K562 (cell line): ENCODE measurements around the gene GCN1. TPM values are rescaled to one million over a fixed set of nuclear protein-coding genes. Genes with fewer than 3 reads are reported as not detected.

ENCODE experiments used
- ATAC-seq: fragments of 200-7000 bp; cut with Tn5 transposase; 3 replicates; pipeline ENCODE4 v1.9.1; 2020; ENCODE audit warnings: moderate library complexity
- BruUV-seq: library from RNA; stranded (reverse); fragments of 400-500 nt; replicated peaks from 2 replicates; lab custom pipeline; 2021; lab: Mats Ljungman, UMichigan
- CTCF ChIA-PET: fragments of 300-600 bp; formaldehyde crosslinking; extraction: SDS; loops from one replicate; lab custom pipeline; 2021; ENCODE audit warnings: low intra/inter-chr PET ratio; lab: Yijun Ruan, JAX
- POLR2A ChIA-PET: fragments of 300-600, 350-650 bp; sonication (Branson Sonifier 250); formaldehyde crosslinking; extraction: SDS; loops from one replicate; lab custom pipeline; 2021; ENCODE audit warnings: antibody characterized with exemption, inconsistent platforms; lab: Yijun Ruan, JAX
- DNase-seq, 4 experiments: peaks; one replicate each; pipeline versions ENCODE4 v3.0.0 to v3.0.0-alpha.2; 2011 to 2018; ENCODE audit warnings: low spot score in 3 of 4, mixed read lengths in 3 of 4; ENCODE audit errors: extremely low read depth in 1 of 4
- FAIRE-seq: peaks from 2 replicates; lab custom pipeline; 2011; peaks lifted over from hg19 to GRCh38; lab: Jason Lieb, UNC
- H2AFZ ChIP-seq: 2 replicates; pipeline ENCODE4 v1.6.0; 2011; ENCODE audit warnings: low read depth, low read length, control low read depth, inconsistent platforms
- H3K27ac ChIP-seq: fragments of 200-600 bp; 3 replicates; pipeline ENCODE4 v1.8.0; 2011; ENCODE audit warnings: low read depth, mild to moderate bottlenecking, control low read depth, inconsistent platforms, low read length, moderate library complexity, mixed read lengths; ENCODE audit errors: extremely low read depth
- H3K27me3 ChIP-seq, 2 experiments: fragments of 300-600 bp in 1 of 2; 2 replicates in 1 of 2; 3 replicates in 1 of 2; pipeline versions ENCODE4 v1.6.0 to v1.8.0; 2011; ENCODE audit warnings: inconsistent platforms in 2 of 2, low read length in 2 of 2, mild to moderate bottlenecking in 1 of 2, mixed read lengths in 1 of 2, moderate library complexity in 1 of 2; ENCODE audit not compliant: control insufficient read depth in 2 of 2, insufficient read depth in 2 of 2
- H3K36me3 ChIP-seq: fragments of 300-600 bp; 3 replicates; pipeline ENCODE4 v1.8.0; 2011; ENCODE audit warnings: mild to moderate bottlenecking, low read length, inconsistent platforms; ENCODE audit not compliant: control insufficient read depth, insufficient read depth
- H3K4me1 ChIP-seq, 2 experiments: fragments of 200-600 bp in 1 of 2; replicated peaks in 1 of 2; 2 replicates in 1 of 2; 3 replicates in 1 of 2; pipeline versions ENCODE4 v1.5.1 to v1.8.0; 2011; ENCODE audit warnings: inconsistent platforms in 2 of 2, low read length in 2 of 2, mild to moderate bottlenecking in 1 of 2, mixed read lengths in 1 of 2, moderate library complexity in 1 of 2; ENCODE audit not compliant: control insufficient read depth in 2 of 2, insufficient read depth in 2 of 2
- H3K4me2 ChIP-seq: 2 replicates; pipeline ENCODE4 v1.6.1; 2011; ENCODE audit warnings: low read length, control low read depth, inconsistent platforms, mixed read lengths; ENCODE audit not compliant: insufficient read depth
- H3K4me3 ChIP-seq: fragments of 200-600 bp; sonication (generic), shearing (Covaris generic); 2 replicates; pipeline ENCODE4 v1.5.1; 2016; ENCODE audit warnings: control low read depth, inconsistent platforms
- H3K79me2 ChIP-seq: fragments of 200-600 bp; 3 replicates; pipeline ENCODE4 v1.8.0; 2011; ENCODE audit warnings: low read length, inconsistent platforms; ENCODE audit not compliant: control insufficient read depth, insufficient read depth
- H3K9ac ChIP-seq, 2 experiments: 2 replicates each; pipeline versions ENCODE4 v1.6.0 to v1.6.1; 2011; ENCODE audit warnings: low read depth in 2 of 2, low read length in 2 of 2, control low read depth in 1 of 2, inconsistent platforms in 1 of 2, mild to moderate bottlenecking in 1 of 2, mixed read lengths in 1 of 2; ENCODE audit not compliant: insufficient read depth in 1 of 2
- H3K9me1 ChIP-seq: one replicate; pipeline ENCODE4 v1.6.0; 2011; ENCODE audit warnings: inconsistent platforms, mild to moderate bottlenecking, low read length, moderate library complexity; ENCODE audit not compliant: control insufficient read depth, insufficient read depth
- H3K9me3 ChIP-seq: replicated peaks from 2 replicates; pipeline ENCODE4 v1.5.1; 2011; ENCODE audit warnings: low read depth, low read length, inconsistent platforms; ENCODE audit not compliant: control insufficient read depth, insufficient read depth
- H4K20me1 ChIP-seq: replicated peaks from 2 replicates; pipeline ENCODE4 v1.6.1; 2011; ENCODE audit warnings: low read length, inconsistent platforms, mixed read lengths; ENCODE audit not compliant: control insufficient read depth, insufficient read depth
- CTCFL ChIP-seq: IDR thresholded peaks from 2 replicates; pipeline ENCODE4 v1.6.1; 2011; ENCODE audit warnings: borderline replicate concordance, low read depth, mild to moderate bottlenecking, moderate library complexity, low read length; ENCODE audit not compliant: insufficient read depth, poor library complexity, severe bottlenecking
- ELK1 ChIP-seq: sonication (generic); formaldehyde crosslinking; IDR thresholded peaks from 2 replicates; pipeline ENCODE4 v1.8.1; 2022; ENCODE audit warnings: missing genetic modification reagents
- ETV6 ChIP-seq, 3 experiments: fragments of 150-350 bp in 1 of 3; sonication (generic) in 1 of 3; formaldehyde crosslinking in 1 of 3; IDR thresholded peaks; 2 replicates each; pipeline versions ENCODE4 v1.6.1 to v1.8.0; 2014 to 2022; ENCODE audit warnings: borderline replicate concordance in 2 of 3, low read depth in 2 of 3, antibody characterized with exemption in 1 of 3, low read length in 1 of 3, mild to moderate bottlenecking in 1 of 3, missing genetic modification reagents in 1 of 3
- FOXK1 ChIP-seq: sonication (generic); formaldehyde crosslinking; IDR thresholded peaks from 2 replicates; pipeline ENCODE4 v1.8.0; 2022; ENCODE audit warnings: missing genetic modification reagents, mild to moderate bottlenecking, borderline replicate concordance
- HLTF ChIP-seq: fragments of 450-650 bp; IDR thresholded peaks from 2 replicates; pipeline ENCODE4 v1.6.1; 2016
- JUN ChIP-seq, 2 experiments: sonication (generic) in 1 of 2; formaldehyde crosslinking in 1 of 2; IDR thresholded peaks; 2 replicates each; pipeline versions ENCODE4 v1.6.1 to v1.8.0; 2012 to 2022; ENCODE audit warnings: borderline replicate concordance in 2 of 2, mild to moderate bottlenecking in 2 of 2, improper control_type of control experiment in 1 of 2, low read depth in 1 of 2, low read length in 1 of 2, missing genetic modification reagents in 1 of 2
- MCM7 ChIP-seq, 2 experiments: fragments of 450-650 bp; IDR thresholded peaks; 2 replicates each; pipeline ENCODE4 v1.6.1; 2016 to 2018
- POLR2H ChIP-seq: IDR thresholded peaks from 2 replicates; pipeline ENCODE4 v1.6.1; 2016; ENCODE audit warnings: missing genetic modification characterization, low read depth, mild to moderate bottlenecking, control low read depth, missing compliant biosample characterization, moderate library complexity
- SMARCA5 ChIP-seq: fragments of 450-650 bp; IDR thresholded peaks from 2 replicates; pipeline ENCODE4 v1.6.1; 2016
- SMARCC2 ChIP-seq: fragments of 450-650 bp; IDR thresholded peaks from 2 replicates; pipeline ENCODE4 v1.6.1; 2017; ENCODE audit warnings: antibody characterized with exemption, moderate library complexity, mild to moderate bottlenecking, low read depth
- SP1 ChIP-seq: sonication (generic); formaldehyde crosslinking; IDR thresholded peaks from 2 replicates; pipeline ENCODE4 v1.8.1; 2022; ENCODE audit warnings: mild to moderate bottlenecking, missing genetic modification reagents
- SRSF1 ChIP-seq: fragments of 200-400 bp; formaldehyde crosslinking; IDR thresholded peaks from 2 replicates; pipeline ENCODE4 v1.6.1; 2017; ENCODE audit warnings: mild to moderate bottlenecking, low read depth, low read length, moderate library complexity
- TFE3 ChIP-seq: fragments of 450-650 bp; formaldehyde crosslinking; IDR thresholded peaks from 2 replicates; pipeline ENCODE4 v1.4.0; 2020; ENCODE audit warnings: mild to moderate bottlenecking, mixed read lengths
- WGBS: fragments of 100-300 bp; shearing (Covaris generic); methylation state at CpG from one replicate; pipeline ENCODE4 v1.1.6; 2016; ENCODE audit warnings: low coverage, mixed read lengths; ENCODE audit not compliant: insufficient coverage; ENCODE audit errors: missing lambda C conversion rate; 5-methylcytosine and 5-hydroxymethylcytosine counted together
- in situ Hi-C: fragments of 300-500 bp; cut with MboI; formaldehyde crosslinking; loops from 4 replicates; pipeline ENCODE4 v1.15.0; 2018; ENCODE audit warnings: inconsistent platforms, mixed read lengths
- intact Hi-C: fragments of 100-400 bp; cut with micrococcal nuclease; formaldehyde crosslinking; loops from 2 replicates; pipeline ENCODE4 v1.14.2; 2022
- polyA plus RNA-seq, 8 experiments: library from polyadenylated mRNA; depleted of rRNA in 4 of 8; stranded (reverse) in 5 of 8; unstranded in 3 of 8; fragments of >200 nt; fragmentation: Nextera tagmentation in 2 of 8; fragmentation: Illumina TruSeq in 1 of 8; extraction: Ambion mirVana in 2 of 8; extraction: Trizol in 1 of 8; gene quantifications; 2 replicates each; pipeline versions ENCODE4 v1.2.1 to v1.2.3, GENCODE V29; 2011 to 2014; ENCODE audit warnings: inconsistent platforms in 1 of 8, missing spikeins in 1 of 8
- total RNA-seq, 7 experiments: library from RNA; depleted of rRNA in 6 of 7; stranded (reverse); fragments of >200 nt in 6 of 7; fragmentation: Illumina TruSeq in 2 of 7; extraction: Trizol in 2 of 7; gene quantifications; 2 replicates each; pipeline versions ENCODE4 v1.2.1 to v1.2.3, GENCODE V29; 2011 to 2021; ENCODE audit warnings: low replicate concordance in 1 of 7

Gene GCN1
- total and polyA plus RNA-seq, 9 of the 15 experiments (the other 6 are each of a cell fraction or from before 2014, with no cell fraction given): 11.9 to 190 (median 51.7) TPM

- TF ChIP-seq ELK1: no peak
- peak; percentile 39; the same call in 1 of the 2 replicates for TF ChIP-seq POLR2H (tag)
- 0 out of 4 replicates have a peak, but pooled peaks of 1 of the 2 experiments have one; percentile 23 for TF ChIP-seq ETV6 (IDR thresholded peaks at IDR 0.05; ENCODE audit: borderline replicate concordance in 1 of 2, low read depth in 2 of 2, low read length in 1 of 2)
- TF ChIP-seq ETV6 (CRISPR knock-in tag; IDR thresholded peaks at IDR 0.05; ENCODE audit: borderline replicate concordance): no peak
- TF ChIP-seq, all 486 proteins: peak for 12
These were observed 78.1 kb downstream of the GCN1 start, which contains the start of gene RAB35 (continued) for GRCh38 chr12:120116441-120116791.

- peak overlapping the region; percentile 5 for H2AFZ ChIP-seq
- WGBS: 2% methylated on average over 19 of the region's 31 CpGs
- H3K9me3 ChIP-seq: no peaks in the 10 kb centered on the region
- peak overlapping the region; percentile 75 for H3K4me3 ChIP-seq
- peaks cover 77% of the 10 kb centered on the region for H3K79me2 ChIP-seq
- H3K9me1 ChIP-seq: peaks cover 6% of the 10 kb centered on the region
- H3K27me3 ChIP-seq: no peaks in the 10 kb centered on the region
- ATAC-seq (peak; percentile 38), FAIRE-seq (no peak), DNase-seq (peak in 1 of 4 experiments; percentile 76)
- H3K4me2 ChIP-seq: peak overlapping the region; percentile 97
- peaks cover 36% of the 10 kb centered on the region for H3K36me3 ChIP-seq
- ChIA-PET POLR2A (interaction anchor here (1.0 to 6.8 kb wide), 7 partner anchors 8 to 176 kb away, joined by 3 to 54 read pairs (median 6); partner anchors contain the start of genes RNU4-2 and RPLP0), CTCF (no interaction called here)
- in situ Hi-C loops (no loop called here), intact Hi-C loops (loop anchor here (10.0 kb wide), 1 partner anchor 179 kb away; the partner anchor contains the start of genes RNU4-1 and RNU4-2)
- H3K4me1 ChIP-seq: peaks cover 17 to 37% of the 10 kb centered on the region in 2 experiments; a peak in 4 of 5 replicates
- H4K20me1 ChIP-seq: peaks cover 10% of the 10 kb centered on the region; the same call in 1 of the 2 replicates
- BruUV-seq: no TSS peak
- H3K27ac ChIP-seq: peak overlapping the region; percentile 69
- peak overlapping the region; percentile 77 to 96 for H3K9ac ChIP-seq
- TF ChIP-seq MCM7 (IDR thresholded peaks at IDR 0.05): no peak
- TF ChIP-seq SMARCA5: peak; percentile 76; the same call in 1 of the 2 replicates
- TF ChIP-seq SP1 (CRISPR knock-in tag): 0 out of 2 replicates have a peak, but pooled peaks have one; percentile 22
- no peak for TF ChIP-seq SMARCC2
- peak; percentile 32; the same call in 1 of the 2 replicates for TF ChIP-seq HLTF
- TF ChIP-seq CTCFL: no peak
- no peak for TF ChIP-seq TFE3 (CRISPR knock-in tag)
- no peak for TF ChIP-seq SRSF1
- TF ChIP-seq JUN (IDR thresholded peaks at IDR 0.05; ENCODE audit: borderline replicate concordance, low read depth, low read length): no peak
- TF ChIP-seq JUN (CRISPR knock-in tag; IDR thresholded peaks at IDR 0.05; ENCODE audit: borderline replicate concordance): no peak
- TF ChIP-seq FOXK1 (CRISPR knock-in tag): no peak
These were observed 78.6 kb downstream of the GCN1 start for GRCh38 chr12:120115692-120116440.
